ENCODE results near the gene PPFIBP1. TPM values are rescaled to one million over a fixed set of nuclear protein-coding genes. Genes with fewer than 3 reads are reported as not detected.

The PPFIBP1 gene
- total RNA-seq, 1 experiment from 2014 or later, result 88.6 TPM

- POLR2A ChIA-PET, result no interaction called here
- CTCF ChIA-PET, result interaction anchor here (0.9 kb wide), 1 partner anchor 25 kb away, joined by 6 read pairs; no protein-coding TSS in a partner anchor
- no TSS peak for BruUV-seq (replicated peaks)
Measured at GRCh38 chr12:27488479-27488878, 35.5 kb upstream of the PPFIBP1 start.

GRCh38 chr12:27491226-27491625 lies 32.8 kb upstream of the PPFIBP1 start:
- intact Hi-C loops (cut with micrococcal nuclease; ENCODE audit: unreplicated experiment) (no loop called here), in situ Hi-C loops (cut with HindIII; ENCODE audit: low pct_unique_long_range_greater_than_20kb, low sequenced_read_pairs) (no loop called here)
- CTCF ChIA-PET, result interaction anchor here (0.7 kb wide), 1 partner anchor 21 kb away, joined by 3 read pairs; no protein-coding TSS in a partner anchor
- no peak overlapping the region for H3K4me3 ChIP-seq (ENCODE audit: low read depth in 2 of 2, low read length in 2 of 2)
- no peaks in the 10 kb centered on the region for H3K36me3 ChIP-seq (ENCODE audit: control insufficient read depth, insufficient read depth, low read length)
- ATAC-seq, result no peak
- no peaks in the 10 kb centered on the region for H3K27me3 ChIP-seq (ENCODE audit: control insufficient read depth, insufficient read depth, low read length)
- POLR2A ChIA-PET, result no interaction called here
- DNase-seq (ENCODE audit: low read depth, low spot score), result no peak
- H3K27ac ChIP-seq (ENCODE audit: low read length), result no peak overlapping the region
- H3K9me3 ChIP-seq (ENCODE audit: control insufficient read depth, insufficient read depth, low read depth, low read length), result no peaks in the 10 kb centered on the region
- no peaks in the 10 kb centered on the region for H3K4me1 ChIP-seq (ENCODE audit: control insufficient read depth, insufficient read depth, low read length)
- TF ChIP-seq CTCF (IDR thresholded peaks at IDR 0.05) (no peak), SIN3A (IDR thresholded peaks at IDR 0.05; ENCODE audit: borderline replicate concordance, insufficient read depth, low read depth, low read length) (no peak), POLR2AphosphoS5 (IDR thresholded peaks at IDR 0.05; ENCODE audit: low read depth, low read length) (no peak), REST (IDR thresholded peaks at IDR 0.05; ENCODE audit: insufficient read depth in 1 of 2, low read depth in 2 of 2, low read length in 1 of 2) (no peak), TCF7L2 (IDR thresholded peaks at IDR 0.05; ENCODE audit: low read depth, low read length) (no peak)
- BruUV-seq (replicated peaks), result no TSS peak

More at GRCh38 chr12:27488479-27488878, 35.5 kb upstream of the PPFIBP1 start:
- no peaks in the 10 kb centered on the region for H3K4me1 ChIP-seq (ENCODE audit: control insufficient read depth, insufficient read depth, low read length)
- H3K4me3 ChIP-seq (ENCODE audit: low read depth in 2 of 2, low read length in 2 of 2), result no peak overlapping the region
- no peaks in the 10 kb centered on the region for H3K9me3 ChIP-seq (ENCODE audit: control insufficient read depth, insufficient read depth, low read depth, low read length)
- DNase-seq (ENCODE audit: low read depth, low spot score), result no peak
- in situ Hi-C loops (cut with HindIII; ENCODE audit: low pct_unique_long_range_greater_than_20kb, low sequenced_read_pairs) (no loop called here), intact Hi-C loops (cut with micrococcal nuclease; ENCODE audit: unreplicated experiment) (no loop called here)
- no peak for ATAC-seq
- no peaks in the 10 kb centered on the region for H3K27me3 ChIP-seq (ENCODE audit: control insufficient read depth, insufficient read depth, low read length)
- TF ChIP-seq TCF7L2 (IDR thresholded peaks at IDR 0.05; ENCODE audit: low read depth, low read length) (no peak), POLR2AphosphoS5 (IDR thresholded peaks at IDR 0.05; ENCODE audit: low read depth, low read length) (no peak), REST (IDR thresholded peaks at IDR 0.05; ENCODE audit: insufficient read depth in 1 of 2, low read depth in 2 of 2, low read length in 1 of 2) (no peak), SIN3A (IDR thresholded peaks at IDR 0.05; ENCODE audit: borderline replicate concordance, insufficient read depth, low read depth, low read length) (no peak), CTCF (IDR thresholded peaks at IDR 0.05) (no peak)
- H3K36me3 ChIP-seq (ENCODE audit: control insufficient read depth, insufficient read depth, low read length), result no peaks in the 10 kb centered on the region
- H3K27ac ChIP-seq (ENCODE audit: low read length), result no peak overlapping the region
